NCI-H226 (cell line): ENCODE measurements around the gene GRID1.
"Not testable (repeated sequence)": the region's sequence is repeated elsewhere in the genome, so short reads cannot be mapped to it uniquely, and the experiment has no call there.

Source experiments
- DNase-seq: peaks from one replicate; pipeline ENCODE4 v3.0.0-alpha.2; 2015

GRID1 gene

DNA sequence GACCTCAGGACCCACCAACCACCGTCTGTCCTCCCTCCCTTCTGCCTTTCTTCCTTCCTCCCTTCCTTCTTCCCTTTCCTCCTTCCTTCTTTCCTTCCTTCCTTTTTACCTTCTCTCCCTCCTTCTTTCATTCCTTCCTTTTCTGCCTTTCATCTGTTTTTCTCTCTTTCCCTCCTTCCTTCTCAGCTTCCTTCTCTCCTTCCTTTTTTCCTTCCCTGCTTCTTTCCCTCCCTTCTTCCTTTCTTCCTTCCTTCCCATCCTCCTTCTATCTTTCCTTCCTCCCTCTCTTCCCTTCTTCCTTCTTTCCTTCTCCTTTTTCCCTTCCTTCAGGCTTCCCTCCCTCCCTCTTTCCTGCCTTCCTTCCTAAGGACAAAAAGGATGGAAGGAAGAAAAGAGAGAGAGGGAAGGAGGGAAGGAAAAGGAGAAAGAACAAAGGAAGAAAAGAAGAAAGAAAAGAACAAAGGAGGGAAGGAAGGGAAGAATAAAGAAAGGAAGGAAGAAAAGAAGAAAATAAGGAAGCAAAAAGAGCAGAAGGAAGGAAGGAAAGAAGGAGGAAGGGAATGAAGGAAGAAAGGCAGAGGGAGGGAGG, 405.0 kb downstream of the GRID1 start:
- no peak for DNase-seq

DNA sequence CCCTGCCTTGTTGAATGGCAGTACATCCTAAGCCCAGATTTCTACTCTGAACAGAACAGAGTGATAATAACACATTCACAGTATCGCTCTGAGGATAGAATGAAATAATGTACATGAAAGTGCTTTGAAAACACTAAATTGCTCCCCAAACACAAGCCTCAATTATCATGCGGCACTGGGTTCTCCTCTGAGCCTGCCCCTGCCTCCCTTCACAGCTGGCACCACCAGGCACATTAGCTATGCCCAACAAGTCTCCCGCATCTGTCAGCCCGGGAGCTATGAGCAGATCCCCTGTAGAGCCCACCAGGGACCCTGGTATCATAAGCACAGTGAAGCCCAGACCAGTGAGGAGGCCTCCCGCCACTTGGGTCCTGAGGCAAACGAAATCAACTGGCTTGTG, 405.5 kb downstream of the GRID1 start:
- DNase-seq: no peak

DNA sequence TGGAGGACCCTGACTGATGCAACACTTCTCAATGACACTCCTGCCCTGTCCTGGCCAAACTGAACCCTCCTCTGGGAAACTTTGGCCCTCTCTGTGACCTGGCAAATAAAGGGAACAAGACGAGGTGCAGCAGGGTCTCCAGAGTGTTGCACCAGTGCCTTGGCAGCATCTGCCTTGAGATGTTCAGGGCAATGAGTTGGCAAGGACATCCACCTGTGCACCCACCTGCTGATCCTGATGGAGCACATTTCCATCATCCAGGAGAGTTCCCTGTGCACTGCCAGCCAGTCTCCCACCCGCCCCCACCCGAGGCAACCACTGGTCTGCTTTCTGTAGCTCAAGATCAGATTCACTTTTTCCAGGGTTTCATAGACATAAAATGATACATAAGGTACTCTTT, 407.4 kb downstream of the GRID1 start:
- DNase-seq: no peak

DNA sequence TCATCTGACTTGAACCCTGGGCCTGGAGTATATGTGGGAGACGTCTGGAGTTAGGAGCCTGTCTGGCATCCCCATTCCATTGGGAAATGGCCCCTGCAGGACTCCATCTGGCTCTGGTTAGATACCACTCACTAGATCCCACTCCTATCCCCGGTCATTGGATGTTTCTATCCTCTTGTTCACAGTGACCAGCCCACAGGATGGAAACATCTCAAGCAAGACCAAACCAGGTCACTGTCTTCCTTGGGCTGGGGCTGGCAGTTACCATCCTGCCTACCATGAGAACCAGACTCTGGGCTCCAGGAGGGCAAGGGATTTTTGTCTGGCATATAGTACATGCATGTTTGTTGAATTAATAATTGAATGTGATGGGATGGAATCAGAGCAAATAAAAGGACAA, 415.7 kb downstream of the GRID1 start:
- DNase-seq: no peak

GRCh38 chr10:85946713-85947326, 419.8 kb downstream of the GRID1 start:
- DNase-seq: no peak

DNA sequence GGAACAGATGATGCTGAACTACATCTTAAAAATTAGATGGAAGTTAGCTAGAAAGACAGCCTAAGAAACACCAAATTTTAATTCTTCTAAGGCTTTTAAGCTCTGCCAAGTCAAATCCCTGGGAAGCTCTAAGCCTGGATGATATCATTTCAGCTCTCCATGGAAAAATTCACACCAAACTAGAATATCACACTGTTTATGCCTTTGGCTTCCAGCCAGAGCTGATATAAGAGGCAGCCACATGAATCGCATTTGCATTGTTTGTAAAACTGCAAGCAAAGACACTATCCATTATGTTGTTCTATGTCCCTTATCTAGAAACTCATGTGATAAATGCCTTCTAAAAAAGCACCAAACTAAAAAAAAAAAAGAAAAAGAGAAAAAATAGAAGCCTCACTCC, 430.4 kb downstream of the GRID1 start:
- DNase-seq: no peak

DNA sequence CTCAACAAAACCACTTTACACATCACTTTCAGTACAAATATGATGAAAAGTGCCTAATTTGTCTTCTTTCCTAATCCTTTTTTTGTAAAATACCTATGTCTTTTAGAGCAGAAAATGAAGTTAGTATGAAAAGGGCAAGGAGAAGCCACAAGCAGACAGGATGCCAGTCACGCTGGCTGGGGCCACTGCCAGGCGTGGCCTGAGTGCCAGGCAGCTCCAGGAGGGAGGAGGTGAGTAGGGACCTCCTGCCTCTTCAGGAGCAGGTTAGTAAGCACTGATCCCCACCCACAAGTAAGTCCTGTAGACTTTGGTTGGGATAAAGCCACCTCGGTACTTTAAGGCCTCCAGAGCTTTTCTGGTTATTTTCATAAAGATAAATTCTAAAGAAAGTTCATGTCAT, 432.0 kb downstream of the GRID1 start:
- no peak for DNase-seq

GRCh38 chr10:85929993-85930392, 436.6 kb downstream of the GRID1 start:
- not testable (repeated sequence) for DNase-seq

DNA sequence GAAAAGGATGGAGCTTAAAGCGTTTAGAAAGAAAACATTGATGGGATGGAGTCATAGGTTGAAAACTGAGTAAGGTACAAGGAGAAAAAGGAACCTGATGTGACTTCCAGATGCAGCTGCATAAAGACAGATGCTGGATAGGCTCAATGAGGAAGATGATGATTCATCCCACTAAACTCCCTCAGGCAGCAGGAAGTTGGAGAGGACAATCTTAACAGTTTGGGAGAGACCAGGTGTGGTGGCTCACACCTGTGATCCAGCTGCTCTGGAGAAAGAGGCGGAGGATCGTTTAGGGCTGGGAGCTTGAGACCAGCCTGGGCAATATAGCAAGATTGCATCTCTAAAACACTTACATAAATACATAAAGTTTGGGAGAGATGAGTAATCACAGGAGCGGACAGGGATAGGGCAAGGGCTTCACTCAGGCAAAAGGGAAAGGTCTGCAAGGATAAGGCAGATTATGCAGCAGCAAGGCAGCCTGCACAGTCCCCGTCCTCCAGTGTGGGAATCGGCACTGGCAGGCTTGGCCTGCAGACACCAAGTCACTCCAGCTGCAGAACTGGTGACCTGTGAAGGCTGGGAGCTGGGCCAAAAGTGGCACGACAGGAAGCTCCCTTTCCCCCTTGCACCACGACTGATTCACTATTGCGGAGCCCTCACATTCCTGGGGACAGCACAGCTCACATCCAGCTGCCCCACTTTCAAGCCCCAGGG, 438.5 kb downstream of the GRID1 start:
- DNase-seq: no peak

DNA sequence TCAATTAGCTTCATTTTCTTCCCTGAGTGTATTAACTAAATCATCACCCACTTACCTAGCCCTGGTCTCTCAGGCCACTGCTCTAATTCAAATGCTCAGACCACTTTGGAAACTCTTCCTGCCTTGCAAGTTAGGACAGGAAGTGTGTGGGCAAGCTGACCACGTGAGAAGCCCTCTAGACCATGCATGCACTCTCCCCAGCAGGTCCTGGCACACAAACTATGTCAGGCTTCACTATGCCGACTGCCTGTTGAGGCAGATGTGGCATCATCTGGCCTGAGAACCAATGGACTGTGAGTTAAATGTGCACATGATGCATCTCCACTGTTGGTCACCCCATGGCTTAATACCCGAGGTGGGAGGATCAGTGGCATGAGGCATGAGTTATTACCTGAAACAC, 439.6 kb downstream of the GRID1 start:
- DNase-seq: no peak

- DNase-seq: no peak
These were observed 440.5 kb downstream of the GRID1 start for GRCh38 chr10:85926136-85926535.

GRCh38 chr10:85925201-85925750, 441.3 kb downstream of the GRID1 start:
- no peak for DNase-seq

DNA sequence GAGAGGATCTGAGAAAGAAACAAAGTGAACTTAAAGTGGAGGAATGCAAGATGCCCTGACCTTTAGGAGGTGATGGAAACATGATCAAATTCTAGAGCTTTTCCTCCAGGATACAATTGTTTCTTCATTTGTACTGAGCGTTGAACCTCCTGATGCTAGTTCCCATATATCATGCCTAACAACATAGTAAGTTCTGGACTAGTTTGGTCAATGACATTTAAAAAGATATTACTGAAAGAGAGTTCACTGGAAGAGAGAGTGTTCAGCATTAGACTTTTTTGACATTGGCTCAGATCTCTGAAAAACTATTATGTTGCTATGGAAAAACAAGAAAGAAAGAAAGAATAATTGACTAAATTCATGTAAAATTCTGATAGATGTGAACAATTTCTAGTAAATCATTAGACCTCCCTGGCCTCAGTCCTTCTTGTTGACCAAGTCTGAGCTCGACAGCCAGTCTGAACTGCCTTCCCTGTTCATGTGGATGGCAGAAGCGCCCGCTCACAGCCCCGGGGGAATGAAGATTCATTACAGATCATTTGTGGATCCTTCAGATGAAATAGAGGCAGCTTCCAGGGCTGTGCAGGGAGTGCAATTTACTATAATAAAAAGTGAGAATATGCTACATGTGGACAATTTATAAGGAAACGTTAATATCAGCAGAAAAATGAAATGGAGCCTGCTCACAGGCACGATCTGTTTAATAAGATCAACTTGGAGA, 442.1 kb downstream of the GRID1 start:
- no peak for DNase-seq

DNA sequence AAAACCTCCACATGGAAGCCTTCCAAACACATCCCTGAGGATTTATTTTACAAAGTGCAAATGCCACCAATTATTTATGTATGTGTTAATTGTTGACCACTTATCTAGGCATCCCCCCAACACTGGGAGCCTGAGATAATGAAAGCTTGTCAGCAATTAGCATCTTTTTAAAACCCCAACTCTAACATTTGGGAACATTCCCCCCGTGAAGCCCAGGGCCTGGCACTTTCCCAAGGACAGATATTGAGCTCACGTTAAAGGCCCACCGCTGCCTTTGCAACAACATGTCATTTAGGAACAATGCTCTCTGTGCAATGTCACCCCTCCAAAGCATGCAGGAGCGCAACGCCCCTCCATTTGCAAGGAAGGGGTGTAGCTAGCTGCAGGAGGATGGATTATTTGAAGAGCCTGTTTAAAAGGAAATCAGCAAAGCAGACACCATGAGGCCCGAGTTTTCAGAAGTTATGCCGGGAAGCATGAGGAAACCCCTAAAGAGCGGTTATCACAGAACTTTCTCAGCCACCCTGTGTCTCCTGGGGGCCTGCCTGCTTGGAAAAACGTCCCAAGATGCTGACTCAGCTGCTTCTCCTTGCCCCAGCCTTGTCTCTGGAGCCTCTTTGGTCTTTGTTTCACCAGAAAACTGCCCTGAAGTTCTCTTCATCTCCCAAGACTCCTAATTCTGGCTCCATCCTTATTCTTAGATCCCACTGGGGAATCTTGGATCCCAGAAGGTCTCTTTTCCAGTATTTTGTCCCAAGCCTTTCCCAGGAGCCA, 444.1 kb downstream of the GRID1 start:
- DNase-seq: no peak

DNA sequence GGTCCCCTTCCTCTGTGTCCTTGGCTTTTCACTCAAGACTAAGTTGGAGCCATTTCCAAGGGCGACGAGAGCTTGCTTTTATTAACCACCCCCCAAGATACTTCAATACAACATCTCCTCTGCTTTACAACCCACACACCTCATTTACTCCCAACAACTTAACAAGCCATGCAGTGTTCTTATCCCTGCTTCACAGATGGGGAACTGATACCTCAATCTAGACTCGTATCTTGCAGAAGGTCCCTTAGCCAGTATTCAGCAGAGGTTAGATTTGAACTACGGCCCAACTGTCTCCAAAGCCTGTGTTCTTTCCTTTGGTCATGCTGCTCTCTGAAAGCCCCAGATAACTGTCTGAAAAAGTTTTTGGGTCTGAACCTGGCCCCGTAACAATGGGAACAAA, 444.8 kb downstream of the GRID1 start:
- no peak for DNase-seq

GRCh38 chr10:85920311-85920710, 446.3 kb downstream of the GRID1 start:
- no peak for DNase-seq

DNA sequence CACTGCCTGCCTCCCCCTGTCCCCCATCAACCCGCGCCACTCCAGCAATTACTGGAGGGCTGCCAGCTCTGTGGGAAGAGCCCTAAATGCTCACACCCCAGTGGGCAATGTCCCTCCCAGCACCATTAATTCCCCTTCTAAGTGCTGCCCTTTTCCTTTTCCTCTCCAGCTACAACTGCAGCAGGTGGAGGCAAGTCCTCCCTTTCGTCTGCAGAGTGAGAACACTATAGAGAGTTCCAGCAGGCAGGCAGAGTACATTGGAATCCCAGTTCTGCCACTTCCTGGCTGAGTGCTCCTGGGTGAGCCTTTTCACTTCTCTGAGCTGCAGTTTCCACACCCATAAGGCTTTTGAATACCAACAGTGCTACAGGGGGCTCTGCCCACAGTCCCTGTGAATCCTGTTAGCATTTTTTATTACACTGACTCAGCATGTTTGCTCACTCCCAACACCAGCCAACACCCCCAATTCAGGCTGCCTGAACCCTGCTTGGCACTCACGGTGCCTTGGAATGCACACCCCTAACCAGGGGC, 447.0 kb downstream of the GRID1 start:
- DNase-seq: no peak

- DNase-seq: no peak
These were observed 448.2 kb downstream of the GRID1 start for GRCh38 chr10:85918371-85918770.

- DNase-seq: no peak
These were observed 449.0 kb downstream of the GRID1 start for GRCh38 chr10:85917601-85918000.

DNA sequence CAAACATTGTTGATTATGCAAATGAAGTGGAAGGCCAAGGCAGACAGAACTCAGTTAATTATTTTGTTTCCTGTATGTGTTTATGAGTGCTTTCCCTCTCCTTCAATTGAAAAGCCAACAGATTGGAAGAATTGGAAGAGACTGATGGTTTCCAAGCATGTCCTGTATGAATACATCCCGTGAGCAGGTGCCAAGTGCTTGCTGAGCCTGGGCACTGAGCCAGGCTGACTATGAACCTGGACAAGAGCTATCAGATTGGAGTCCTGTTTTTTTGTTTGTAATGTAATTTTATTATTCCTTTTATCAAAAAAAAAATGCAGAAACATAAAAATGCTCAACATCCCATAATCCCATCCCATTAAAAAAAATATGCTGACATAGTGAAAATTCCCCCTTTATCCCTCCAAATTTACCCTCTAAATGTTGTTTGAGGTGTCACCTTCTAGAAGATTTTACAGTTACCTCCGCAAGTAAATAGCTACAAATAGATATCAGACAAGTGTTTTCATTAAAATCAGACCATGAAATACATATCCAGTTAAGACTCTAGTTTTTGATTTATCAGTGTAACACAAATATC, 449.5 kb downstream of the GRID1 start:
- no peak for DNase-seq

GRCh38 chr10:85916286-85916685, 450.3 kb downstream of the GRID1 start:
- no peak for DNase-seq

GRCh38 chr10:85915245-85915846, 451.2 kb downstream of the GRID1 start:
- no peak for DNase-seq
